ENCODE measurements around the gene HK1. TPM values are rescaled to one million over a fixed set of nuclear protein-coding genes. Genes with fewer than 3 reads are reported as not detected.

The HK1 gene
- total RNA-seq, 1 experiment from 2014 or later, result 35.2 TPM

GRCh38 chr10:69391158-69391557 lies 112.9 kb downstream of the HK1 start:
- no peak for DNase-seq
- Histone ChIP-seq H3K36me3 (no peaks in the 10 kb centered on the region), H3K4me3 (no peak overlapping the region), H3K4me1 (no peaks in the 10 kb centered on the region), H3K9me3 (replicated peaks) (no peaks in the 10 kb centered on the region), H3K27ac (no peak overlapping the region), H3K27me3 (no peaks in the 10 kb centered on the region)

GRCh38 chr10:69392481-69393000 lies 114.2 kb downstream of the HK1 start:
- H3K36me3 ChIP-seq, result no peaks in the 10 kb centered on the region
- H3K9me3 ChIP-seq (replicated peaks), result no peaks in the 10 kb centered on the region
- H3K4me1 ChIP-seq, result no peaks in the 10 kb centered on the region
- no peak overlapping the region for H3K27ac ChIP-seq
- H3K27me3 ChIP-seq, result no peaks in the 10 kb centered on the region
- no peak overlapping the region for H3K4me3 ChIP-seq
- DNase-seq, result peak; percentile 67 to 82

- H3K27ac ChIP-seq, result no peak overlapping the region
- no peak overlapping the region for H3K4me3 ChIP-seq
- H3K9me3 ChIP-seq (replicated peaks), result no peaks in the 10 kb centered on the region
- no peak for DNase-seq
- no peaks in the 10 kb centered on the region for H3K36me3 ChIP-seq
- no peaks in the 10 kb centered on the region for H3K4me1 ChIP-seq
- H3K27me3 ChIP-seq, result no peaks in the 10 kb centered on the region
These were observed 115.7 kb downstream of the HK1 start for GRCh38 chr10:69394020-69394419.

GRCh38 chr10:69397972-69398371 lies 119.7 kb downstream of the HK1 start:
- Histone ChIP-seq H3K4me1 (no peaks in the 10 kb centered on the region), H3K27me3 (no peaks in the 10 kb centered on the region), H3K4me3 (no peak overlapping the region), H3K9me3 (replicated peaks) (no peaks in the 10 kb centered on the region), H3K36me3 (no peaks in the 10 kb centered on the region), H3K27ac (no peak overlapping the region; the same call in 1 of the 2 replicates)
- peak in 1 of 2 experiments; percentile 36 for DNase-seq

GRCh38 chr10:69398466-69398865 lies 120.2 kb downstream of the HK1 start:
- peak overlapping the region; percentile 30; the same call in 1 of the 2 replicates for H3K27ac ChIP-seq
- DNase-seq, result no peak

GRCh38 chr10:69400936-69401335 lies 122.6 kb downstream of the HK1 start:
- H3K27me3 ChIP-seq, result no peaks in the 10 kb centered on the region
- no peaks in the 10 kb centered on the region for H3K4me1 ChIP-seq
- H3K36me3 ChIP-seq, result no peaks in the 10 kb centered on the region
- DNase-seq, result no peak
- H3K27ac ChIP-seq, result no peak overlapping the region
- H3K4me3 ChIP-seq, result no peak overlapping the region
- no peaks in the 10 kb centered on the region for H3K9me3 ChIP-seq (replicated peaks)

More at GRCh38 chr10:69398466-69398865, 120.2 kb downstream of the HK1 start:
- Histone ChIP-seq H3K36me3 (no peaks in the 10 kb centered on the region), H3K9me3 (replicated peaks) (no peaks in the 10 kb centered on the region), H3K27me3 (no peaks in the 10 kb centered on the region), H3K4me3 (no peak overlapping the region), H3K4me1 (no peaks in the 10 kb centered on the region)

GRCh38 chr10:69401416-69401815 lies 123.1 kb downstream of the HK1 start:
- H3K27me3 ChIP-seq, result no peaks in the 10 kb centered on the region

GRCh38 chr10:69402386-69402785 lies 124.1 kb downstream of the HK1 start:
- H3K9me3 ChIP-seq (replicated peaks), result no peaks in the 10 kb centered on the region

More at GRCh38 chr10:69401416-69401815, 123.1 kb downstream of the HK1 start:
- H3K9me3 ChIP-seq (replicated peaks), result no peaks in the 10 kb centered on the region
- H3K4me3 ChIP-seq, result no peak overlapping the region
- H3K27ac ChIP-seq, result no peak overlapping the region
- H3K4me1 ChIP-seq, result no peaks in the 10 kb centered on the region
- H3K36me3 ChIP-seq, result no peaks in the 10 kb centered on the region
- no peak for DNase-seq

GRCh38 chr10:69403066-69403465 lies 124.8 kb downstream of the HK1 start:
- no peaks in the 10 kb centered on the region for H3K9me3 ChIP-seq (replicated peaks)
- no peaks in the 10 kb centered on the region for H3K4me1 ChIP-seq
- no peak overlapping the region for H3K27ac ChIP-seq
- H3K36me3 ChIP-seq, result no peaks in the 10 kb centered on the region
- no peak overlapping the region for H3K4me3 ChIP-seq
- no peak for DNase-seq
- H3K27me3 ChIP-seq, result no peaks in the 10 kb centered on the region

More at GRCh38 chr10:69402386-69402785, 124.1 kb downstream of the HK1 start:
- Histone ChIP-seq H3K27me3 (no peaks in the 10 kb centered on the region), H3K36me3 (no peaks in the 10 kb centered on the region), H3K4me3 (no peak overlapping the region), H3K27ac (no peak overlapping the region), H3K4me1 (no peaks in the 10 kb centered on the region)
- no peak for DNase-seq

GRCh38 chr10:69403519-69403918 lies 125.2 kb downstream of the HK1 start:
- Histone ChIP-seq H3K9me3 (replicated peaks) (no peaks in the 10 kb centered on the region), H3K27ac (no peak overlapping the region), H3K4me1 (no peaks in the 10 kb centered on the region), H3K27me3 (no peaks in the 10 kb centered on the region), H3K4me3 (no peak overlapping the region), H3K36me3 (no peaks in the 10 kb centered on the region)
- no peak for DNase-seq

- Histone ChIP-seq H3K27ac (no peak overlapping the region), H3K36me3 (no peaks in the 10 kb centered on the region), H3K4me3 (no peak overlapping the region), H3K4me1 (no peaks in the 10 kb centered on the region), H3K9me3 (replicated peaks) (no peaks in the 10 kb centered on the region), H3K27me3 (no peaks in the 10 kb centered on the region)
- DNase-seq, result no peak
These were observed 126.5 kb downstream of the HK1 start for GRCh38 chr10:69404786-69405185.

- Histone ChIP-seq H3K4me1 (no peaks in the 10 kb centered on the region), H3K36me3 (no peaks in the 10 kb centered on the region), H3K27ac (no peak overlapping the region), H3K4me3 (no peak overlapping the region), H3K9me3 (replicated peaks) (no peaks in the 10 kb centered on the region), H3K27me3 (no peaks in the 10 kb centered on the region)
- DNase-seq, result no peak
These were observed 126.9 kb downstream of the HK1 start for GRCh38 chr10:69405221-69405620.

GRCh38 chr10:69406302-69406811 lies 128.1 kb downstream of the HK1 start:
- no peaks in the 10 kb centered on the region for H3K27me3 ChIP-seq
- H3K9me3 ChIP-seq (replicated peaks), result no peaks in the 10 kb centered on the region
- no peak overlapping the region for H3K4me3 ChIP-seq
- H3K36me3 ChIP-seq, result no peaks in the 10 kb centered on the region
- DNase-seq, result no peak
- H3K4me1 ChIP-seq, result no peaks in the 10 kb centered on the region
- no peak overlapping the region for H3K27ac ChIP-seq

GRCh38 chr10:69406816-69407580 lies 128.7 kb downstream of the HK1 start:
- Histone ChIP-seq H3K9me3 (replicated peaks) (no peaks in the 10 kb centered on the region), H3K27ac (no peak overlapping the region), H3K36me3 (no peaks in the 10 kb centered on the region), H3K4me1 (no peaks in the 10 kb centered on the region), H3K4me3 (no peak overlapping the region), H3K27me3 (no peaks in the 10 kb centered on the region)
- DNase-seq, result no peak

- Histone ChIP-seq H3K4me1 (no peaks in the 10 kb centered on the region), H3K9me3 (replicated peaks) (no peaks in the 10 kb centered on the region), H3K4me3 (no peak overlapping the region), H3K27me3 (no peaks in the 10 kb centered on the region), H3K27ac (no peak overlapping the region), H3K36me3 (no peaks in the 10 kb centered on the region)
- no peak for DNase-seq
These were observed 129.5 kb downstream of the HK1 start for GRCh38 chr10:69407621-69408301.

All from SJCRH30 (cell line).